Measurements from ENCODE around the gene SLC8A1. TPM values are rescaled to one million over a fixed set of nuclear protein-coding genes. Genes with fewer than 3 reads are reported as not detected.

The SLC8A1 gene
- polyA plus RNA-seq, 3 donors: 56.1 to 68.8 (median 60.4) TPM

GRCh38 chr2:40243581-40244187 lies 208.2 kb downstream of the SLC8A1 start:
- peak; percentile 53 for DNase-seq

DNA sequence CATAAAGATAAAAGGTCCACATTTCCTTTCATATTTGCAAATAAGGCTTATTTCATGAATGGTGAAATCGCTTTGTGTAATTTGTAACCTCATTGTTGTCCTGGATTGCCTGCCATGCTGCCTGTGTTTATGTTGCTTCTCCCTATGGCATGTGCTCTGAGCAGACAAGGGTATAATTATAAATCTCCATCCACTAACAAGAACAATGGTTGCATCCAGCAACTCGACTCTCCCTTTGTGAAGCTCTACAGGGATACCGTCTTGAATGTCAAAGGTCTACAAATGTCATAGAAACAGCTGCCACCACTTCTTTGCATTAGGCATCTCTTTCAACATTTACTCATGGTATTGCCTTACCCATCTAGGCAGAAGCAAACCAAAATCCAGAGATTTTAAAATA lies 209.6 kb downstream of the SLC8A1 start:
- DNase-seq: no peak

DNA sequence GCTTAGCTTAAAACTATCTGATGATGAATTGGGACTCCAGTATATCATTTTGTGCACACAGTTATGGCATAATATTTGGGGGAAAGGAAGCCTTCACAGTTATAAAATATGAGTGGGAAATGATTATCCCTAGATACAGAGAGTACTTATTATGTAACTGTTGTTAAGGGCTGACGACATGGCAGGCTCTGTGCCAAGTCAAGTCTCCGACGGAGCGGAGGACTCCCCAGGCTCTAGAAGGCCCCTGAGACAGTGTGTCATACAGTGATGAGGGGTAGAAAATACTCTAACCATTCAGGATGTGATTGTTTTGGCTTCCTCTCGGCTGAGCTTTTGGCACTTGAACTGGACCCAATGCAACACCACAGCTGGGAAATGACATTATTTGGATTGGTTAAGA lies 211.8 kb downstream of the SLC8A1 start:
- DNase-seq: peak; percentile 67

GRCh38 chr2:40230707-40231432 lies 221.0 kb downstream of the SLC8A1 start:
- no peak for DNase-seq

DNA sequence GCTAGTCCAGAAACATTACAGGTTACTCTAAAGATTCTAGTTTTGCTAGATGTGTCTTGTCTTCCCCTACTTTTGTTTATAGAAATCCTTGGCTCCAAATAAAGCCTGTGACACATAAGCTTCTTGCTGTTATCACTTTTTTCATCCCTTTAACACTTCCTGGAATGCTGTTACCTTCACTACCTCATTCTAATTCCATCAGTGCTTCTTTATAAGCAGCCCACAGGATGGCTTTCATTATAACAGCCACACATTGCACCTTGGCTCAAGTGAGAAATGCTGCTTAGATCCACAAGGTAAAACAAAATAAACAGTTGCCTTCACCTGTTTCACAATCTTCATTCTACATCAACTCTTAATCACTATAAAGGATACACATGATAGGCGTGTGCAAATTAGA lies 221.7 kb downstream of the SLC8A1 start:
- no peak for DNase-seq

DNA sequence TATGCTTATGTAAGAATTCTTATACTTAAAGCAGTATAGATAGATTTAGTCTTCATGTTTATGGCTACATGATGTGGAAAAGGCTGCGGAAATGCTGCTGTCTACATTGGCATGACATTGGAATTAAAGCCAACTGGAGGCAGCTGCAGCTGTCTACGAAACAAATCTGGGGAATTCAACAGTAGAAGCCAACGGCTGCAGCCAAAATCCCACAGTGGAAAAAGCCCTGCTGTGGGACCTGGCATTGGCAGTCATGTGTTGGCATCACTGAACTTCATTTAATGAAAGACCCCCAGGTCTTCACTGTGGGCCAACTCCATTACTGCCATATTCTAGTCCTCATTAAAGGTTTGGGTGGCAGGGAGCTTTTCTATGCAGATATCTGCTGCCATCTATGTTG lies 223.6 kb downstream of the SLC8A1 start:
- DNase-seq: no peak

DNA sequence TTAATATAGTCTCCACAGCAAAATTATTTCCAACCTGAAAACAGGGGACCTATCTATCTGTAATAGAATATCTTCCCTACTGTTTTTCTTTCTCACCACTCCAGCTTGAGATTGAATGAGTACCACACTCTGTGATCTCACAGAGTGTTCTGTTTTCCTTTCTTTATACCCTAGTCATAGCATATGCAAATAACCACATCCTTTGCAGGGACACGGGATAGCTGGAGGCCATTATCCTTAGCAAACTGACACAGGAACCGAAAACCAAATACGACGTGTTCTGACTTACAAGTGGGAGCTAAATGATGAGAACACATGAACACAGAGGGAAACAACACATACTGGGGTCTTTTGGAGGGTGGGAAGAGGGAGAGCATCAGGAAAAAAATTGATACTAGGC lies 224.7 kb downstream of the SLC8A1 start:
- DNase-seq: no peak

DNA sequence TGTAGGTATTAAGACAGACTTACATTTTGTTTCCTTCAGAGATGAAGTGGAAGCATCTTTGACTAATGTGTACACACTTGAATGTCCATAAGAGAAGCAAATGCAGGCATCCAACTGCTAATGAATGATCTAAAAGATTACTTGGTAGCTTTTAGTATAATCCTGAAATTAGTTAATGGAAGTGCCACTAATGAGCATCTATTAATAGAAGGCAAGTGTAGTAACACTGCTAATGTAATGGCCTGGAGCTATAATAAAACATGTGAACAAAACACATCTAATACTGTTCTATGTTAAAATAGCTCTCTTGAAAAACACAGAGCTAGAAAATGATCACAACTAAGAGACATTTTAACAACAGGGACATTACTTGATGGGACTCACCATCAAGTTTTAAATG lies 225.3 kb downstream of the SLC8A1 start:
- DNase-seq: no peak

DNA sequence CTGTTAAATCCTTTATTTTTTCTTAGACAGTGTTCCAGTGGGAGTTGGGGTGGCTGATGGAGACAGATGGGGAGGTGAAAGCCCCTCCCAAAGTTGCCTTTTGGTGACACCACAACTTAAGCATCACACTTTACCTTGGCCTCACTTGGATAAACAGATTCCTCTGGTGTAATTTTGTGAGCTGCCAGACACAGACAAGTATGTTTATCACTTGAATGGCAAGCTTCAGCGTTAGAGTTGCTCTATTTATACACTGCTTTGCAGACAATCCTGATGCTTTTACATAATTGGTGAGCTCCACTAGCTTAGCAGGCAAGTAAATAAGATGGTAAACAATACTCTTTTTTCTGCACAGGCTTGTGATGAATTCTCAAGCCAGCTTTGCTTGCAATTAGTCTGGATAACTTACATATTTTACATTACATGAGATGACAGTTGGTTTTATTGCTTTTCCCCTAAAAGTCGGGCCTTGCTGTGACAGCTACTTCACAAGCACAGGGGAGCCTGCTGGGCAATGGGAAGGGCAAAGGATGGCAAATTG lies 226.2 kb downstream of the SLC8A1 start:
- DNase-seq: no peak

GRCh38 chr2:40224318-40224717 lies 227.6 kb downstream of the SLC8A1 start:
- DNase-seq: no peak

GRCh38 chr2:40220177-40220925 lies 231.5 kb downstream of the SLC8A1 start:
- DNase-seq: no peak

DNA sequence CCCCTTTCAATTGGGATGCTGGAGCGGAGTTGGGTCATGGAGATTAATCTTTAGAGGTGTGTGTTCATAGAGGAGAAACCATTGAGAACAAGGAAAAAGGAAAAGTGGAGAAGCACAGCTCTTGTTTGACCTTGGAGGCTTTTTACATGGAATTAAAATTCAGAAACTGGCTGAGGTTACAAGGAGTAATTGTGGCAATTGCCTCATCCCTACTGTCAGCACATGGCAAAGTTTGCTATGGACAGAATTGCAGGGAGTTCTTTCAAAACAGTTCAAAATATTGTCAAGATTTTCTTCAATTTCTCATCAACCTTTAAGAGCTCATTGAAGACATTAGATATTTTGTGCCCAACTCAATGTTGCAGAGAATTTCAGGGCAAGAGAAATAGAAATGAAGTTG lies 232.7 kb downstream of the SLC8A1 start:
- DNase-seq: no peak

- peak; percentile 45 for DNase-seq
Measured at GRCh38 chr2:40218679-40219078, 233.2 kb downstream of the SLC8A1 start.

DNA sequence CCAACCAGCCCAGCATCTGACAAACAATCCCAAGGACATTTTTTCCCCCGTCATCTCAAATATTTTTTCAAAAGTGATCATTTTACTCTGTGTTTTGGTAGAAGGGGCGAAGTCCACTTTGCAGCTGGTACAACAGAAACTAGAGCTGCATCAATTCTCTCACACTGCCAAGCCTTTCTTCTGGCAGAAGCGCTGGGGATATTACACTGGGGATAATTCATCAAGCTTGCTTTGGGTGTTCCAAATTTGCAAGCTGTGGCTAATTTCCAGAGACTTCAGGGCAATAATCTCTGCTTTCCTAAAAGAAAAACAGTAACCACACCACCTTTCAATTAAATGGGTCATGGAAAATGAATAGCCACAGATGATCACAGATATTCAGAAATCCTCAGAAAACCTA lies 238.3 kb downstream of the SLC8A1 start:
- DNase-seq: no peak

DNA sequence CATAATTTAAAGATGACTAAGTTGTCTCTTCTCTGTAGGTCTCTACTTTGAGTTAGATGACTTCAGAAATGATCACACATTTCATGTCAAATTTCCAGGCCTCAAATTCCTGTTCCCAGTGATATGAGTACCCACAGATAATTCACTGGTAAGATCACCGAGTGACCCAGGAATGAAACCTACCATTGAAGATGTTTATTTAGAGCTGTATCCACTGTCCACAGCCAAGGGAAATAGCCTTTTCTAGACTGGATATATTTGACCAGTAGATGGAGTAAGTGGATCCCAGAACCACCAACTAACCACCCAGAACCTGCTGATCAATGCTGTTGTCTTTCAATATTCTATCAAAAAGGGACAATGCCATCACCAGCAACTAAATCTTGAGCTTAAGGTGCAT lies 238.8 kb downstream of the SLC8A1 start:
- DNase-seq: no peak

GRCh38 chr2:40210968-40211353 lies 240.9 kb downstream of the SLC8A1 start:
- DNase-seq: no peak

DNA sequence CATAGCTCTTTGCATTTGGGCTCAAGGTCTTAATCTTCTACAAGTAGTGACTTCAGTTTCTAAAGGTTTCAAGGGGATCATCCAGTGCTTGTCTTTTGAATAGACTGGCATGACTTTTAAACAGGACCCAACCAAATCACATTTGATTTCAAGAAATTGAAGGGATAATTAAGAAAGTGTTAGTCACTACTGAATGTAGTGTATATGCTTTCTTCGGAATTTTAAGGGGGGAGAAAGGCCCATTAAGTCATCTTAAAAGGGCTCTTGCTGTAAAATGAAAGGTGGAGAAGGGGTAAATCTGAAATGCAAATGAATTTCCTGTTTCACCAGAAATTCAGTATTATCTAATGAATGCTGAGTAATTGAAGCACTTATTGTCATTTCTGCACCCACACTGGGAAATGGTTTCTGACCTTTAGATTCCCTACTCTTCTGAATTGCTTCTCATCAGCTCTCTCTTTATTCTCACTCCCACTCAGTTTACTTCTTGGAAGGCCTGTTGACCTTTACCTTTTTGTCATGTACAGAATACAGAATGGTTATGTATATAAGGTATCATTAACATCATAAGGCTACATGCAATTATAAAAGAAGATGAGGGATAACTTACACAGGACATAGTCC lies 241.4 kb downstream of the SLC8A1 start:
- DNase-seq: no peak

- DNase-seq: no peak
Measured at GRCh38 chr2:40209761-40210160, 242.1 kb downstream of the SLC8A1 start.

GRCh38 chr2:40208463-40208862 lies 243.4 kb downstream of the SLC8A1 start:
- DNase-seq: no peak

DNA sequence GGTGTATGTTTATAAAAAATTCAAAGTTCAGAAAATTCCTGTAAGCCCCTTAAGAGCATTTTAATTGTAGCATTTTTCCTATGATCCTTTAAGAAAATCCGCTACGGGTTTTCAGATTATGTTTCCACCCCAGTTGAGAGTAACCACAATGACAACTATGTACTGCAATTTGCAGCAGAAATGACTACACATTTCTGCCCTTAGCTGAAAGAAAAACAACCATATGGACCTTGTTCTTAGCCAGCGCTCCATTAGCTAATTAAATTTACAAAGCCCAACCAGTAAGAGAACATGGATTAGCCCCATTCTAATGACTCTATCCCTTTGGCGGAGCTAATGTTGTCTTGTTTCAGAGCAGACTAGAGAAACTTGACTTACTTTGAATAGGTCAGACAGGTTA lies 247.6 kb downstream of the SLC8A1 start:
- no peak for DNase-seq

- DNase-seq: no peak
Measured at GRCh38 chr2:40202798-40203400, 249.0 kb downstream of the SLC8A1 start.

DNA sequence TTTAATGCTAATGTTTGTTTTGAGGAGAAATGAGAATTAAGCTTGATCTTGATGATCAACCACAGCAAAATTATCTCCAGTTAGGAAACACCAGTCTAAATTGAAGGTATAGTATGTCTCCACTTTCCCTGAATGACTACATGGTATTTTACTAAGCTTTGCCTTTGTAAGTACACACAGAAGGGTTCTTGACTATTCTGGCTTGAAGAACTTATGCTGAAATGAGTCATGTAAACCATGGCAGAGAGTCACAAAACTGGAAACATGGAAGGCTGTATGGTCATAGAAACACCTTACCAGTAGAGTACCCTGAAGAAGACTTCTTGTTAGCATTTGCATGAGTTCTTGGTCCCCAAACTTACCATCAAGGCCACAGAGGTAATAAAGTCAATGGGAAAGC lies 250.5 kb downstream of the SLC8A1 start:
- DNase-seq: no peak
